GM21515 (cell line): ENCODE measurements around the gene FSTL4.

Experiments used
- ATAC-seq: cut with Tn5 transposase; IDR thresholded peaks from one replicate; pipeline ENCODE4 v1.9.1; 2021; ENCODE audit not compliant: unreplicated experiment

FSTL4 gene

GRCh38 chr5:133520991-133521706, 91.2 kb downstream of the FSTL4 start:
- ATAC-seq: no peak

- ATAC-seq: no peak
These were observed 92.3 kb downstream of the FSTL4 start for GRCh38 chr5:133520062-133520461.

- no peak for ATAC-seq
These were observed 93.2 kb downstream of the FSTL4 start for GRCh38 chr5:133519191-133519590.

GRCh38 chr5:133514456-133514855, 97.9 kb downstream of the FSTL4 start:
- no peak for ATAC-seq

- no peak for ATAC-seq
These were observed 99.4 kb downstream of the FSTL4 start for GRCh38 chr5:133512896-133513295.

GRCh38 chr5:133511653-133512235, 100.6 kb downstream of the FSTL4 start:
- no peak for ATAC-seq

- no peak for ATAC-seq
These were observed 101.6 kb downstream of the FSTL4 start for GRCh38 chr5:133510634-133511262.

- no peak for ATAC-seq
These were observed 102.6 kb downstream of the FSTL4 start for GRCh38 chr5:133509742-133510079.

- no peak for ATAC-seq
These were observed 103.2 kb downstream of the FSTL4 start for GRCh38 chr5:133508845-133509741.

- ATAC-seq: no peak
These were observed 104.0 kb downstream of the FSTL4 start for GRCh38 chr5:133508331-133508730.

- no peak for ATAC-seq
These were observed 106.2 kb downstream of the FSTL4 start for GRCh38 chr5:133506181-133506580.

- ATAC-seq: no peak
These were observed 108.8 kb downstream of the FSTL4 start for GRCh38 chr5:133503511-133503910.

GRCh38 chr5:133499895-133500294, 112.4 kb downstream of the FSTL4 start:
- ATAC-seq: no peak

GRCh38 chr5:133497608-133498348, 114.6 kb downstream of the FSTL4 start:
- no peak for ATAC-seq

GRCh38 chr5:133496631-133497030, 115.7 kb downstream of the FSTL4 start:
- ATAC-seq: no peak

GRCh38 chr5:133494923-133495246, 117.5 kb downstream of the FSTL4 start:
- ATAC-seq: no peak

GRCh38 chr5:133494232-133494922, 118.0 kb downstream of the FSTL4 start:
- no peak for ATAC-seq

GRCh38 chr5:133489632-133490031, 122.7 kb downstream of the FSTL4 start:
- no peak for ATAC-seq

GRCh38 chr5:133487093-133487492, 125.2 kb downstream of the FSTL4 start:
- ATAC-seq: no peak

GRCh38 chr5:133485468-133485867, 126.9 kb downstream of the FSTL4 start:
- ATAC-seq: no peak
